Heart left ventricle (tissue), 16 donors: ENCODE data around the gene HERPUD1. TPM values are rescaled to one million over a fixed set of nuclear protein-coding genes. Genes with fewer than 3 reads are reported as not detected.

ENCODE experiments used
- ATAC-seq, 4 donors: fragments of 200-7000 bp; cut with Tn5 transposase; one replicate each; pipeline ENCODE4 v1.9.1; 2020 to 2022; ENCODE audit warnings: moderate library complexity in 4 of 4, mild to moderate bottlenecking in 3 of 4, moderate number of reproducible peaks in 1 of 4
- DNase-seq, 5 donors: peaks; one replicate each; pipeline ENCODE4 v3.0.0-alpha.2; 2020
- H3K27ac ChIP-seq, 12 donors: fragments of 200-600 bp; sonication (generic) in 4 of 12; one replicate each; pipeline versions ENCODE4 v1.5.0 to v1.8.0; 2016 to 2022; ENCODE audit warnings: mild to moderate bottlenecking in 2 of 12
- H3K27me3 ChIP-seq, 9 donors: fragments of 200-600 bp; sonication (generic) in 2 of 9; one replicate each; pipeline versions ENCODE4 v1.5.1 to v1.8.0; 2016 to 2022; ENCODE audit warnings: mild to moderate bottlenecking in 3 of 9
- H3K36me3 ChIP-seq, 9 donors: fragments of 200-600 bp; sonication (generic) in 2 of 9; one replicate each; pipeline versions ENCODE4 v1.5.0 to v1.8.0; 2018 to 2022; ENCODE audit warnings: mild to moderate bottlenecking in 2 of 9
- H3K4me1 ChIP-seq, 12 donors: fragments of 200-600 bp; sonication (generic) in 4 of 12; one replicate each; pipeline versions ENCODE4 v1.5.0 to v1.8.0; 2016 to 2022; ENCODE audit warnings: mild to moderate bottlenecking in 3 of 12
- H3K4me3 ChIP-seq, 12 donors: fragments of 200-600 bp; sonication (generic) in 4 of 12; one replicate each; pipeline versions ENCODE4 v1.5.0 to v1.8.0; 2017 to 2022; ENCODE audit warnings: mild to moderate bottlenecking in 9 of 12, moderate library complexity in 4 of 12
- H3K9me3 ChIP-seq, 12 donors: fragments of 200-600 bp; sonication (generic) in 4 of 12; one replicate each; pipeline versions ENCODE4 v1.5.0 to v1.8.0; 2016 to 2022; ENCODE audit warnings: mild to moderate bottlenecking in 1 of 12
- CTCF ChIP-seq, 12 donors: fragments of 200-600 bp; sonication (generic) in 4 of 12; IDR thresholded peaks; one replicate each; pipeline versions ENCODE4 v1.5.0 to v1.8.0; 2018 to 2022; ENCODE audit warnings: antibody characterized with exemption in 12 of 12, mild to moderate bottlenecking in 5 of 12
- POLR2A ChIP-seq, 2 donors: fragments of 450-650 bp; IDR thresholded peaks; one replicate each; pipeline ENCODE4 v1.6.1; 2017; ENCODE audit warnings: antibody characterized with exemption in 2 of 2, mild to moderate bottlenecking in 2 of 2, moderate library complexity in 2 of 2
- WGBS, 4 donors: extraction: QIAGEN DNeasy Blood & Tissue Kit in 2 of 4; methylation state at CpG; one replicate each; pipeline versions ENCODE4 v1.1.5 to v1.1.7; 2013 to 2018; 5-methylcytosine and 5-hydroxymethylcytosine counted together
- intact Hi-C, 10 donors: fragments of 100-400 bp; cut with DNase I; formaldehyde crosslinking; loops; one replicate each; pipeline versions ENCODE4 v1.11.1 to v1.14.2; 2022
- polyA plus RNA-seq, 2 donors: library from polyadenylated mRNA; stranded (reverse); fragments of 200-250 nt; gene quantifications; one replicate each; pipeline ENCODE4 v1.2.3, GENCODE V29; 2013
- total RNA-seq, 9 donors: library from RNA; depleted of rRNA in 2 of 9; stranded (reverse); fragments of >200 nt in 2 of 9; fragmentation: NEBNext Ultra II Directional in 3 of 9; extraction: Animal tissue kit (Norgen Biotek cat#: 25700) in 3 of 9; gene quantifications; one replicate each; pipeline versions ENCODE4 v1.1.0 to v1.2.4, GENCODE V29; 2016 to 2023
- donor health status: ischemic (EF 13 %, LVEDD 7.1; RV severe dilation, severe dysfunction).
- donor health status: healthy with polysubstance abuse.
- donor health status: DM: no; HTN: yes; CAD: no.
- donor health status: DM: no; HTN: no; CAD: no.
- donor health status: ischemic (EF 25% LVEDD 6.9; RV normal size, moderate dysfunction).
- donor health status: ischemic (EF 25% LVEDD 5.7; RV mildly dilated, moderate dysfunction).
- donor health status: healthy.
- donor health status: DM: yes; HTN: yes; CAD: no.
- donor health status: ischemic (EF 35%, LVEDD 5.7; RV mildly dilated, moderate dysfunction).
- donor health status: nonischemic (EF 11% LVEDD 7.7; RV severe dilation, severe dysfunction).
- donor health status: DM: yes; HTN: yes; CAD: no.
- donor health status: PGD.
- donor health status: ischemic (EF 29% LVEDD 5.4; RV normal size, mild dysfunction).
- donor health status: nonischemic (EF 23%, LVEDD 6.1; RV moderate dilation, normal function).

HERPUD1 gene
- total and polyA plus RNA-seq, 11 donors = 41.4 to 226 (median 117) TPM

GRCh38 chr16:56919099-56919800 lies 12.7 kb upstream of the HERPUD1 start:
- DNase-seq (no peak), ATAC-seq (no peak)
- Histone ChIP-seq H3K27ac (no peak overlapping the region), H3K27me3 (no peaks in the 10 kb centered on the region), H3K4me3 (no peak overlapping the region), H3K36me3 (no peaks in the 10 kb centered on the region), H3K9me3 (no peaks in the 10 kb centered on the region), H3K4me1 (peaks cover 0 to 40% (median 22%) of the 10 kb centered on the region in 12 donors)
- TF ChIP-seq POLR2A (IDR thresholded peaks at IDR 0.05) (no peak), CTCF (IDR thresholded peaks at IDR 0.05) (no peak)
- intact Hi-C loops = no loop called here
- WGBS, 4 donors = 87 to 92% (median 89%) methylated on average over 11 of the region's 11 CpGs

GRCh38 chr16:56921571-56921970 lies 10.4 kb upstream of the HERPUD1 start:
- H3K27ac ChIP-seq = no peak overlapping the region
- WGBS, 4 donors = 71 to 85% (median 76%) methylated on average over 4 of the region's 4 CpGs
- DNase-seq (no peak), ATAC-seq (no peak)
- H3K4me3 ChIP-seq = no peak overlapping the region
- no peaks in the 10 kb centered on the region for H3K36me3 ChIP-seq
- TF ChIP-seq POLR2A (IDR thresholded peaks at IDR 0.05) = no peak
- TF ChIP-seq CTCF (IDR thresholded peaks at IDR 0.05) = no peak
- intact Hi-C loops = no loop called here
- peaks cover 0 to 19% (median 13%) of the 10 kb centered on the region in 12 donors for H3K4me1 ChIP-seq
- no peaks in the 10 kb centered on the region for H3K9me3 ChIP-seq
- no peaks in the 10 kb centered on the region for H3K27me3 ChIP-seq

- Histone ChIP-seq H3K27ac (no peak overlapping the region), H3K4me1 (no peaks in the 10 kb centered on the region), H3K27me3 (no peaks in the 10 kb centered on the region), H3K36me3 (no peaks in the 10 kb centered on the region), H3K4me3 (no peak overlapping the region), H3K9me3 (no peaks in the 10 kb centered on the region)
- 90 to 95% (median 94%) methylated on average over 9 of the region's 9 CpGs for WGBS, 4 donors
- intact Hi-C loops = loop anchor here in 1 of 10 donors (2.0 kb wide), 1 partner anchor 21 kb away; no protein-coding TSS in a partner anchor
- ATAC-seq (no peak), DNase-seq (no peak)
- no peak for TF ChIP-seq CTCF (IDR thresholded peaks at IDR 0.05)
- no peak for TF ChIP-seq POLR2A (IDR thresholded peaks at IDR 0.05)
Observed at GRCh38 chr16:56923481-56924091, 8.4 kb upstream of the HERPUD1 start.

GRCh38 chr16:56927471-56927870 lies 4.5 kb upstream of the HERPUD1 start:
- ATAC-seq (no peak), DNase-seq (no peak)
- H3K4me1 ChIP-seq = peaks cover 0 to 11% (median 8%) of the 10 kb centered on the region in 12 donors
- no peak overlapping the region for H3K4me3 ChIP-seq
- WGBS, 4 donors = 54 to 61% (median 57%) methylated on average over 2 of the region's 2 CpGs
- no peak overlapping the region for H3K27ac ChIP-seq
- no peaks in the 10 kb centered on the region for H3K9me3 ChIP-seq
- no peaks in the 10 kb centered on the region for H3K36me3 ChIP-seq
- H3K27me3 ChIP-seq = no peaks in the 10 kb centered on the region
- TF ChIP-seq POLR2A (IDR thresholded peaks at IDR 0.05) = no peak
- TF ChIP-seq CTCF (IDR thresholded peaks at IDR 0.05) = no peak
- intact Hi-C loops = no loop called here
